Esophagus squamous epithelium (tissue), 5 donors: Measurements from ENCODE around the gene BACH1. TPM values are rescaled to one million over a fixed set of nuclear protein-coding genes. Genes with fewer than 3 reads are reported as not detected.
"Not testable (repeated sequence)": the region's sequence is repeated elsewhere in the genome, so short reads cannot be mapped to it uniquely, and the experiment has no call there.

Experiments used
- DNase-seq: peaks from one replicate; lab custom pipeline; 2025; lab: John Stamatoyannopoulos, UW
- H3K27ac ChIP-seq, 4 donors: fragments of 200-600 bp; sonication (generic); one replicate each; pipeline ENCODE4 v1.5.1; 2016 to 2019; ENCODE audit warnings: mild to moderate bottlenecking in 1 of 4
- H3K27me3 ChIP-seq, 4 donors: fragments of 200-600 bp; sonication (generic); 1 replicate in 3 of 4; 2 replicates in 1 of 4; pipeline versions ENCODE4 v1.5.1 to v1.6.0; 2017 to 2021; ENCODE audit warnings: antibody characterized with exemption in 1 of 4
- H3K36me3 ChIP-seq, 3 donors: fragments of 200-600 bp; sonication (generic); one replicate each; pipeline ENCODE4 v1.5.1; 2016 to 2019
- H3K4me1 ChIP-seq, 3 donors: fragments of 200-600 bp; sonication (generic); one replicate each; pipeline ENCODE4 v1.5.1; 2017 to 2019
- H3K4me3 ChIP-seq, 4 donors: fragments of 200-600 bp; sonication (generic); 1 replicate in 3 of 4; 2 replicates in 1 of 4; pipeline ENCODE4 v1.5.1; 2016 to 2019; ENCODE audit warnings: mild to moderate bottlenecking in 2 of 4, moderate library complexity in 1 of 4
- H3K9me3 ChIP-seq, 3 donors: fragments of 200-600 bp; sonication (generic); one replicate each; pipeline ENCODE4 v1.5.1; 2016 to 2019
- CTCF ChIP-seq, 6 experiments: fragments of 450-650 bp in 4 of 6; fragments of 200-600 bp in 2 of 6; sonication (generic) in 2 of 6; IDR thresholded peaks; one replicate each; pipeline ENCODE4 v1.5.1; 2016 to 2019; ENCODE audit warnings: antibody characterized with exemption in 6 of 6, mild to moderate bottlenecking in 4 of 6, moderate library complexity in 4 of 6
- POLR2A ChIP-seq, 4 donors: fragments of 450-650 bp; IDR thresholded peaks; one replicate each; pipeline ENCODE4 v1.6.1; 2017; ENCODE audit warnings: antibody characterized with exemption in 4 of 4, mild to moderate bottlenecking in 4 of 4, moderate library complexity in 3 of 4
- WGBS, 2 donors: methylation state at CpG; one replicate each; pipeline ENCODE4 v1.1.5; 2018; 5-methylcytosine and 5-hydroxymethylcytosine counted together
- intact Hi-C: fragments of 100-400 bp; cut with DNase I; formaldehyde crosslinking; loops from one replicate; pipeline ENCODE4 v1.15.0; 2022
- total RNA-seq, 4 donors: library from RNA; depleted of rRNA; stranded (reverse); fragments of >200 nt; gene quantifications; one replicate each; pipeline ENCODE4 v1.1.0, GENCODE V29; 2016
- donor health status: DM: yes; HTN: yes; CAD: no.

BACH1 gene
- total RNA-seq, 4 donors from 2014 or later: 39.6 to 54.6 (median 44.8) TPM

GRCh38 chr21:29349702-29350101 is 51.0 kb downstream of the BACH1 start:
- intact Hi-C loops: no loop called here
- no peak overlapping the region for H3K27ac ChIP-seq
- DNase-seq: no peak
- no peak for TF ChIP-seq CTCF (IDR thresholded peaks at IDR 0.05)
- TF ChIP-seq POLR2A (IDR thresholded peaks at IDR 0.05): no peak
- peaks cover 0 to 2% (median 0%) of the 10 kb centered on the region in 3 donors for H3K9me3 ChIP-seq
- WGBS, 2 donors: 81 to 91% methylated on average over 4 of the region's 4 CpGs
- H3K36me3 ChIP-seq: peaks cover 0 to 32% (median 0%) of the 10 kb centered on the region in 3 donors
- H3K27me3 ChIP-seq: no peaks in the 10 kb centered on the region
- H3K4me1 ChIP-seq: peaks cover 0 to 20% (median 0%) of the 10 kb centered on the region in 3 donors
- no peak overlapping the region for H3K4me3 ChIP-seq

- intact Hi-C loops: no loop called here
- no peak for DNase-seq
- 82 to 91% methylated on average over 5 to 6 of the region's 6 CpGs for WGBS, 2 donors
- Histone ChIP-seq H3K4me3 (no peak overlapping the region), H3K4me1 (peaks cover 0 to 21% (median under 1%) of the 10 kb centered on the region in 3 donors), H3K27me3 (no peaks in the 10 kb centered on the region), H3K36me3 (peaks cover 0 to 36% (median 0%) of the 10 kb centered on the region in 3 donors), H3K9me3 (peaks cover 0 to 9% (median 0%) of the 10 kb centered on the region in 3 donors), H3K27ac (no peak overlapping the region)
- no peak for TF ChIP-seq CTCF (IDR thresholded peaks at IDR 0.05)
- TF ChIP-seq POLR2A (IDR thresholded peaks at IDR 0.05): no peak
Measured at GRCh38 chr21:29350246-29350779, 51.6 kb downstream of the BACH1 start.

GRCh38 chr21:29351691-29352090 is 53.0 kb downstream of the BACH1 start:
- Histone ChIP-seq H3K27ac (no peak overlapping the region), H3K4me1 (peaks cover 0 to 32% (median 2%) of the 10 kb centered on the region in 3 donors), H3K4me3 (no peak overlapping the region), H3K36me3 (peaks cover 0 to 36% (median 0%) of the 10 kb centered on the region in 3 donors), H3K9me3 (peaks cover 0 to 11% (median 0%) of the 10 kb centered on the region in 3 donors), H3K27me3 (no peaks in the 10 kb centered on the region)
- TF ChIP-seq CTCF (IDR thresholded peaks at IDR 0.05) (no peak), POLR2A (IDR thresholded peaks at IDR 0.05) (no peak)
- DNase-seq: no peak
- intact Hi-C loops: no loop called here

GRCh38 chr21:29355043-29355710 is 56.5 kb downstream of the BACH1 start:
- 94 to 97% methylated on average over 10 to 13 of the region's 14 CpGs for WGBS, 2 donors
- H3K4me3 ChIP-seq, intact Hi-C loops, H3K27me3 ChIP-seq, DNase-seq: not testable (repeated sequence)
- Histone ChIP-seq H3K4me1 (peaks cover 0 to 19% (median 2%) of the 10 kb centered on the region in 3 donors), H3K9me3 (peaks cover 0 to 11% (median 0%) of the 10 kb centered on the region in 3 donors), H3K27ac (peak overlapping the region in 3 of 4 donors; percentile 46 to 54 (median 52)), H3K36me3 (peaks cover 0 to 36% (median 0%) of the 10 kb centered on the region in 3 donors)

GRCh38 chr21:29356291-29356690 is 57.6 kb downstream of the BACH1 start:
- 21 to 28% methylated on average over 1 of the region's 1 CpG for WGBS, 2 donors
- Histone ChIP-seq H3K27ac (peak overlapping the region in 3 of 4 donors; percentile 46 to 54 (median 52)), H3K9me3 (peaks cover 0 to 11% (median 0%) of the 10 kb centered on the region in 3 donors), H3K4me1 (peaks cover 0 to 19% (median 2%) of the 10 kb centered on the region in 3 donors), H3K36me3 (peaks cover 0 to 36% (median 0%) of the 10 kb centered on the region in 3 donors)
- H3K4me3 ChIP-seq, intact Hi-C loops, DNase-seq, H3K27me3 ChIP-seq: not testable (repeated sequence)

- H3K27me3 ChIP-seq, intact Hi-C loops: not testable (repeated sequence)
Measured at GRCh38 chr21:29356810-29357209, 58.1 kb downstream of the BACH1 start.

More at GRCh38 chr21:29356810-29357209, 58.1 kb downstream of the BACH1 start:
- WGBS, 2 donors: 81 to 86% methylated on average over 3 to 4 of the region's 4 CpGs
- Histone ChIP-seq H3K9me3 (peaks cover 0 to 11% (median 0%) of the 10 kb centered on the region in 3 donors), H3K36me3 (peaks cover 0 to 33% (median 0%) of the 10 kb centered on the region in 3 donors), H3K4me1 (peaks cover 0 to 19% (median 2%) of the 10 kb centered on the region in 3 donors), H3K27ac (peak overlapping the region in 3 of 4 donors; percentile 46 to 54 (median 52))
- not testable (repeated sequence) for H3K4me3 ChIP-seq, DNase-seq
